Measurements from ENCODE around the gene PLEKHA3. TPM values are rescaled to one million over a fixed set of nuclear protein-coding genes. Genes with fewer than 3 reads are reported as not detected.

Gene PLEKHA3
- total and polyA plus RNA-seq, 2 experiments from 2014 or later = 8.8 to 15.2 TPM

DNA sequence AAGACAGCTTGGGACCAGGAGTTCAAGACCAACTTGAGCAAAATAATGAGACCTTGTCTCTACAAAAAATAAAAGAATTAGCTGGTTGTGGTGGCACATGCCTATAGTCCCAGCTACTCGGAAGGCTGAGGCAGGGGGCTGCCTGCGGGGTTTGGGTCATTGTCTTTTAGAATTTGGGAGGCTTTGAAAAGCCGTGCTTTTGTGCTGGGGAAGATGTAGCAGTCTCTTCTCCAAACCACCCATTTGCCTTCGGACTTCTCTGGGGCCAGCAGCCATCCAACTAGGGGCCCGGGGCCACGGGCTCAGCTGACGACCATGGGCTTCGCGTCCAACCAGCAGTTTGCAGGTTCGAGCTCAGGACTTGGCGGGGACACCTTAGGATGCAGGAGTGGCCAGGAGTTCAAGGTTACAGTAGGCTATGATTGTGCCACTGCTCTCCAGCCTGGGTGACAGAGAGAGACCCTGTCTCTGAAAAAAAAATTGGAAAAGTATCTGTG lies 22.8 kb upstream of the PLEKHA3 start:
- Histone ChIP-seq H3K79me2 (replicated peaks; ENCODE audit: insufficient read depth) (no peaks in the 10 kb centered on the region), H3K4me2 (no peak overlapping the region), H3K27me3 (ENCODE audit: insufficient read depth) (no peaks in the 10 kb centered on the region), H3K36me3 (ENCODE audit: insufficient read depth) (no peaks in the 10 kb centered on the region), H2AFZ (peak overlapping the region; percentile 48; the same call in 1 of the 2 replicates), H4K20me1 (replicated peaks; ENCODE audit: insufficient read depth) (no peaks in the 10 kb centered on the region), H3K9me2 (ENCODE audit: insufficient read depth) (peaks cover 6% of the 10 kb centered on the region; the same call in 1 of the 2 replicates), H3K4me3 (no peak overlapping the region), H3K27ac (ENCODE audit: low read depth) (no peak overlapping the region), H3K4me1 (ENCODE audit: insufficient read depth) (no peaks in the 10 kb centered on the region), H3F3A (replicated peaks; ENCODE audit: low read depth) (no peaks in the 10 kb centered on the region)
- H3K27ac Mint-ChIP-seq = no peak overlapping the region
- no peaks in the 10 kb centered on the region for H3K27me3 Mint-ChIP-seq (ENCODE audit: insufficient read depth, low read depth, poor library complexity)
- H3K9me3 Mint-ChIP-seq = no peaks in the 10 kb centered on the region
- H3K36me3 Mint-ChIP-seq (ENCODE audit: low read depth) = no peaks in the 10 kb centered on the region
- no peak overlapping the region for H3K4me3 Mint-ChIP-seq
- 0 out of 3 replicates have a peak, but pooled peaks cover under 1% of the 10 kb centered on the region for H3K4me1 Mint-ChIP-seq
- TF ChIP-seq ZNF331 (CRISPR knock-in tag; IDR thresholded peaks at IDR 0.05; ENCODE audit: low read depth) (no peak), POLR2AphosphoS5 (IDR thresholded peaks at IDR 0.05; ENCODE audit: low read depth) (no peak), JUNB (IDR thresholded peaks at IDR 0.05; ENCODE audit: unreplicated experiment) (no peak), EZH2 (IDR thresholded peaks at IDR 0.05; ENCODE audit: low read depth, unreplicated experiment) (no peak), CREB1 (CRISPR knock-in tag; IDR thresholded peaks at IDR 0.05; ENCODE audit: low read depth) (no peak), STAT1 (IDR thresholded peaks at IDR 0.05; ENCODE audit: unreplicated experiment) (no peak), NANOG (IDR thresholded peaks at IDR 0.05; ENCODE audit: borderline replicate concordance) (no peak), EZH2phosphoT487 (IDR thresholded peaks at IDR 0.05; ENCODE audit: unreplicated experiment) (no peak), ZNF114 (CRISPR knock-in tag; IDR thresholded peaks at IDR 0.05) (no peak)
- TF ChIP-seq, protein P1, sequence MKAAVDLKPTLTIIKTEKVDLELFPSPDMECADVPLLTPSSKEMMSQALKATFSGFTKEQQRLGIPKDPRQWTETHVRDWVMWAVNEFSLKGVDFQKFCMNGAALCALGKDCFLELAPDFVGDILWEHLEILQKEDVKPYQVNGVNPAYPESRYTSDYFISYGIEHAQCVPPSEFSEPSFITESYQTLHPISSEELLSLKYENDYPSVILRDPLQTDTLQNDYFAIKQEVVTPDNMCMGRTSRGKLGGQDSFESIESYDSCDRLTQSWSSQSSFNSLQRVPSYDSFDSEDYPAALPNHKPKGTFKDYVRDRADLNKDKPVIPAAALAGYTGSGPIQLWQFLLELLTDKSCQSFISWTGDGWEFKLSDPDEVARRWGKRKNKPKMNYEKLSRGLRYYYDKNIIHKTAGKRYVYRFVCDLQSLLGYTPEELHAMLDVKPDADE (IDR thresholded peaks at IDR 0.05) = no peak
- TF ChIP-seq, protein P2, sequence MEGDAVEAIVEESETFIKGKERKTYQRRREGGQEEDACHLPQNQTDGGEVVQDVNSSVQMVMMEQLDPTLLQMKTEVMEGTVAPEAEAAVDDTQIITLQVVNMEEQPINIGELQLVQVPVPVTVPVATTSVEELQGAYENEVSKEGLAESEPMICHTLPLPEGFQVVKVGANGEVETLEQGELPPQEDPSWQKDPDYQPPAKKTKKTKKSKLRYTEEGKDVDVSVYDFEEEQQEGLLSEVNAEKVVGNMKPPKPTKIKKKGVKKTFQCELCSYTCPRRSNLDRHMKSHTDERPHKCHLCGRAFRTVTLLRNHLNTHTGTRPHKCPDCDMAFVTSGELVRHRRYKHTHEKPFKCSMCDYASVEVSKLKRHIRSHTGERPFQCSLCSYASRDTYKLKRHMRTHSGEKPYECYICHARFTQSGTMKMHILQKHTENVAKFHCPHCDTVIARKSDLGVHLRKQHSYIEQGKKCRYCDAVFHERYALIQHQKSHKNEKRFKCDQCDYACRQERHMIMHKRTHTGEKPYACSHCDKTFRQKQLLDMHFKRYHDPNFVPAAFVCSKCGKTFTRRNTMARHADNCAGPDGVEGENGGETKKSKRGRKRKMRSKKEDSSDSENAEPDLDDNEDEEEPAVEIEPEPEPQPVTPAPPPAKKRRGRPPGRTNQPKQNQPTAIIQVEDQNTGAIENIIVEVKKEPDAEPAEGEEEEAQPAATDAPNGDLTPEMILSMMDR (conservative IDR thresholded peaks at IDR 0.05; ENCODE audit: low read depth in 2 of 2) = no peak
- TF ChIP-seq, protein P3, sequence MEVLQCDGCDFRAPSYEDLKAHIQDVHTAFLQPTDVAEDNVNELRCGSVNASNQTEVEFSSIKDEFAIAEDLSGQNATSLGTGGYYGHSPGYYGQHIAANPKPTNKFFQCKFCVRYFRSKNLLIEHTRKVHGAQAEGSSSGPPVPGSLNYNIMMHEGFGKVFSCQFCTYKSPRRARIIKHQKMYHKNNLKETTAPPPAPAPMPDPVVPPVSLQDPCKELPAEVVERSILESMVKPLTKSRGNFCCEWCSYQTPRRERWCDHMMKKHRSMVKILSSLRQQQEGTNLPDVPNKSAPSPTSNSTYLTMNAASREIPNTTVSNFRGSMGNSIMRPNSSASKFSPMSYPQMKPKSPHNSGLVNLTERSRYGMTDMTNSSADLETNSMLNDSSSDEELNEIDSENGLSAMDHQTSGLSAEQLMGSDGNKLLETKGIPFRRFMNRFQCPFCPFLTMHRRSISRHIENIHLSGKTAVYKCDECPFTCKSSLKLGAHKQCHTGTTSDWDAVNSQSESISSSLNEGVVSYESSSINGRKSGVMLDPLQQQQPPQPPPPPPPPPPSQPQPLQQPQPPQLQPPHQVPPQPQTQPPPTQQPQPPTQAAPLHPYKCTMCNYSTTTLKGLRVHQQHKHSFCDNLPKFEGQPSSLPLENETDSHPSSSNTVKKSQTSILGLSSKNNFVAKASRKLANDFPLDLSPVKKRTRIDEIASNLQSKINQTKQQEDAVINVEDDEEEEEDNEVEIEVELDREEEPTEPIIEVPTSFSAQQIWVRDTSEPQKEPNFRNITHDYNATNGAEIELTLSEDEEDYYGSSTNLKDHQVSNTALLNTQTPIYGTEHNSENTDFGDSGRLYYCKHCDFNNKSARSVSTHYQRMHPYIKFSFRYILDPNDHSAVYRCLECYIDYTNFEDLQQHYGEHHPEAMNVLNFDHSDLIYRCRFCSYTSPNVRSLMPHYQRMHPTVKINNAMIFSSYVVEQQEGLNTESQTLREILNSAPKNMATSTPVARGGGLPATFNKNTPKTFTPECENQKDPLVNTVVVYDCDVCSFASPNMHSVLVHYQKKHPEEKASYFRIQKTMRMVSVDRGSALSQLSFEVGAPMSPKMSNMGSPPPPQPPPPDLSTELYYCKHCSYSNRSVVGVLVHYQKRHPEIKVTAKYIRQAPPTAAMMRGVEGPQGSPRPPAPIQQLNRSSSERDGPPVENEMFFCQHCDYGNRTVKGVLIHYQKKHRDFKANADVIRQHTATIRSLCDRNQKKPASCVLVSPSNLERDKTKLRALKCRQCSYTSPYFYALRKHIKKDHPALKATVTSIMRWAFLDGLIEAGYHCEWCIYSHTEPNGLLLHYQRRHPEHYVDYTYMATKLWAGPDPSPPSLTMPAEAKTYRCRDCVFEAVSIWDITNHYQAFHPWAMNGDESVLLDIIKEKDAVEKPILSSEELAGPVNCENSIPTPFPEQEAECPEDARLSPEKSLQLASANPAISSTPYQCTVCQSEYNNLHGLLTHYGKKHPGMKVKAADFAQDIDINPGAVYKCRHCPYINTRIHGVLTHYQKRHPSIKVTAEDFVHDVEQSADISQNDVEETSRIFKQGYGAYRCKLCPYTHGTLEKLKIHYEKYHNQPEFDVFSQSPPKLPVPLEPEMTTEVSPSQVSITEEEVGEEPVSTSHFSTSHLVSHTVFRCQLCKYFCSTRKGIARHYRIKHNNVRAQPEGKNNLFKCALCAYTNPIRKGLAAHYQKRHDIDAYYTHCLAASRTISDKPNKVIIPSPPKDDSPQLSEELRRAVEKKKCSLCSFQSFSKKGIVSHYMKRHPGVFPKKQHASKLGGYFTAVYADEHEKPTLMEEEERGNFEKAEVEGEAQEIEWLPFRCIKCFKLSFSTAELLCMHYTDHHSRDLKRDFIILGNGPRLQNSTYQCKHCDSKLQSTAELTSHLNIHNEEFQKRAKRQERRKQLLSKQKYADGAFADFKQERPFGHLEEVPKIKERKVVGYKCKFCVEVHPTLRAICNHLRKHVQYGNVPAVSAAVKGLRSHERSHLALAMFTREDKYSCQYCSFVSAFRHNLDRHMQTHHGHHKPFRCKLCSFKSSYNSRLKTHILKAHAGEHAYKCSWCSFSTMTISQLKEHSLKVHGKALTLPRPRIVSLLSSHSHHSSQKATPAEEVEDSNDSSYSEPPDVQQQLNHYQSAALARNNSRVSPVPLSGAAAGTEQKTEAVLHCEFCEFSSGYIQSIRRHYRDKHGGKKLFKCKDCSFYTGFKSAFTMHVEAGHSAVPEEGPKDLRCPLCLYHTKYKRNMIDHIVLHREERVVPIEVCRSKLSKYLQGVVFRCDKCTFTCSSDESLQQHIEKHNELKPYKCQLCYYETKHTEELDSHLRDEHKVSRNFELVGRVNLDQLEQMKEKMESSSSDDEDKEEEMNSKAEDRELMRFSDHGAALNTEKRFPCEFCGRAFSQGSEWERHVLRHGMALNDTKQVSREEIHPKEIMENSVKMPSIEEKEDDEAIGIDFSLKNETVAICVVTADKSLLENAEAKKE (CRISPR knock-in tag; IDR thresholded peaks at IDR 0.05) = no peak
- TF ChIP-seq, protein P4, sequence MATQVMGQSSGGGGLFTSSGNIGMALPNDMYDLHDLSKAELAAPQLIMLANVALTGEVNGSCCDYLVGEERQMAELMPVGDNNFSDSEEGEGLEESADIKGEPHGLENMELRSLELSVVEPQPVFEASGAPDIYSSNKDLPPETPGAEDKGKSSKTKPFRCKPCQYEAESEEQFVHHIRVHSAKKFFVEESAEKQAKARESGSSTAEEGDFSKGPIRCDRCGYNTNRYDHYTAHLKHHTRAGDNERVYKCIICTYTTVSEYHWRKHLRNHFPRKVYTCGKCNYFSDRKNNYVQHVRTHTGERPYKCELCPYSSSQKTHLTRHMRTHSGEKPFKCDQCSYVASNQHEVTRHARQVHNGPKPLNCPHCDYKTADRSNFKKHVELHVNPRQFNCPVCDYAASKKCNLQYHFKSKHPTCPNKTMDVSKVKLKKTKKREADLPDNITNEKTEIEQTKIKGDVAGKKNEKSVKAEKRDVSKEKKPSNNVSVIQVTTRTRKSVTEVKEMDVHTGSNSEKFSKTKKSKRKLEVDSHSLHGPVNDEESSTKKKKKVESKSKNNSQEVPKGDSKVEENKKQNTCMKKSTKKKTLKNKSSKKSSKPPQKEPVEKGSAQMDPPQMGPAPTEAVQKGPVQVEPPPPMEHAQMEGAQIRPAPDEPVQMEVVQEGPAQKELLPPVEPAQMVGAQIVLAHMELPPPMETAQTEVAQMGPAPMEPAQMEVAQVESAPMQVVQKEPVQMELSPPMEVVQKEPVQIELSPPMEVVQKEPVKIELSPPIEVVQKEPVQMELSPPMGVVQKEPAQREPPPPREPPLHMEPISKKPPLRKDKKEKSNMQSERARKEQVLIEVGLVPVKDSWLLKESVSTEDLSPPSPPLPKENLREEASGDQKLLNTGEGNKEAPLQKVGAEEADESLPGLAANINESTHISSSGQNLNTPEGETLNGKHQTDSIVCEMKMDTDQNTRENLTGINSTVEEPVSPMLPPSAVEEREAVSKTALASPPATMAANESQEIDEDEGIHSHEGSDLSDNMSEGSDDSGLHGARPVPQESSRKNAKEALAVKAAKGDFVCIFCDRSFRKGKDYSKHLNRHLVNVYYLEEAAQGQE (IDR thresholded peaks at IDR 0.05; ENCODE audit: unreplicated experiment) = no peak
- DNase-seq (ENCODE audit: low spot score) (no peak), ATAC-seq (no peak)

Data from GM23338 (cell line).